ENCODE measurements around the gene DLD.
"Not testable (repeated sequence)": the region's sequence is repeated elsewhere in the genome, so short reads cannot be mapped to it uniquely, and the experiment has no call there.

The DLD gene

DNA sequence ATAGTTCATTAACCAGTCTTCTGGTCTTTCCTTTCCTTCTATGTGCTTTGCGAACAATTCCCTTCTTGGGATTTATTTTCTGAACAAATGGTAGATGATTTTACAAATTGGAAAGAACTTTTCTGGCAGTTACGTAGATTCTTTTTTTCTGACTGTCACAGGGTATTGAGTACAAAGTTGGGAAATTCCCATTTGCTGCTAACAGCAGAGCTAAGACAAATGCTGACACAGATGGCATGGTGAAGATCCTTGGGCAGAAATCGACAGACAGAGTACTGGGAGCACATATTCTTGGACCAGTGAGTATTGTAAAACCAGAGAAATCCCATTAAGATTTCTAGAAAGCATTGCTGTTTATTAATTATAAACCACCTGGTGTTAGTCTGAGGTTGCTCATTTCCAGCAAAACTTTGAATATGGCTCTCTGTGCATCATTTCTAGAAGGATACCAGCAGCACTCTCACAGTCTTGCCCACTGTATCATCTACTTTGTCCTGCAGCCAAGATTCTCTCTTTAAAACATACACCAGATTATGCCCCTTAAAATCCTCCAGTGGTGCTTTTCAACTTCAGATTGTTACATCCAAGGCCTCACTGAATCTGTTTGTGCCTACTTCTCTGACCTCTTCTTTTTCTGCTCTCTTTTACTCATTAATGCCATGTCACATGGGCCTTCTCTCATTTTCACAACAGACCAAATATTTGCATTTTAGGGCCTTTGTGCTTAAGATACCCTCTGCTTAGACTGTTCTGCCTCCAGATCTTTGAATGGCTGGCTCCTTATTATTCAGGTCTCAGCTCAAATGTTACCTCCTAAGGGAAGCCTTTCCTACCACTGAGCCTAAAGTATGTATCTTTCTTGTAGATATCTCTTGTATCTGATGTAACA lies 27.0 kb downstream of the DLD start:
- DNase-seq: no peak

DNA sequence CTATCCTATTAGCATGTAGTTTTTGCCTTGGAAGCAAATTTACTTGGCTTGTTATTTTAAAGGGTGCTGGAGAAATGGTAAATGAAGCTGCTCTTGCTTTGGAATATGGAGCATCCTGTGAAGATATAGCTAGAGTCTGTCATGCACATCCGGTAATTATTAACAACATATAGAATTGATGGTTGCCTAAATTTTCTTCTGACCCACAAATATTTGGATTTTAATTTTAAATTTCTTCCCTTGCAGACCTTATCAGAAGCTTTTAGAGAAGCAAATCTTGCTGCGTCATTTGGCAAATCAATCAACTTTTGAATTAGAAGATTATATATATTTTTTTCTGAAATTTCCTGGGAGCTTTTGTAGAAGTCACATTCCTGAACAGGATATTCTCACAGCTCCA lies 28.0 kb downstream of the DLD start:
- no peak for DNase-seq

DNA sequence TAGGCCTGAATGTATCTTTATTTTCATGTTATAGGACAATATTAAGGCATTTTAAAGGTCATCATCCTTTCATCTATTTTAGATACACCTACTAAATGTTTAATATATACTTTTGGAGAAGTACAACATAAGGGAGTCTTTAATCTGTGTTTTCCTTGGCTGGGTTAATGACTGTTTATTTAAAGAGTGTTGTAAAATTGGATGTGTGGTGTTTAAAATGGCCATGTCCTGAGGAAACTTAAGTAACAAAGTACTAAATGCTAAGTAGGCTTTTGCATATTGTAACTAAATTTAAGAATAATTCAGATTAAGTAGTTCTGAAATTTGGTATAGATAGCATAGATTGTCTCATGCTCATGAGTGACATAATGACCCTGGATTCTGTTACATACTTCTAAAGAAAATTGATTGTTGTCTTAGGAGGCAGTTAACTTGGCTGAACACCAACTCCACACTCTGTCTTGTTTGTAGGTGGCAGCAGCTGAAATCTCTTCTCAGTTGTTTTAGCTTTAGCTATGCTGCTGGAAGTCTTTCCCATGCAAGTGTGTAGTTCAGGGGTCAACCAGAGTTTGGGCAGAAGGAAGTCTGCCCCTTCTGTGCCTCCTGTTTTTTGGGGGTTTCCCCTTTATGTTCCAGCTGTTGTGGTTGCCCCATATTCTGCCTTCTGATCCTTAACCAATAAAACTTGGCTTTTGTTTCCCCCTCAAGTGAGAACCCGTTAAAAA lies 29.2 kb downstream of the DLD start:
- DNase-seq: no peak

DNA sequence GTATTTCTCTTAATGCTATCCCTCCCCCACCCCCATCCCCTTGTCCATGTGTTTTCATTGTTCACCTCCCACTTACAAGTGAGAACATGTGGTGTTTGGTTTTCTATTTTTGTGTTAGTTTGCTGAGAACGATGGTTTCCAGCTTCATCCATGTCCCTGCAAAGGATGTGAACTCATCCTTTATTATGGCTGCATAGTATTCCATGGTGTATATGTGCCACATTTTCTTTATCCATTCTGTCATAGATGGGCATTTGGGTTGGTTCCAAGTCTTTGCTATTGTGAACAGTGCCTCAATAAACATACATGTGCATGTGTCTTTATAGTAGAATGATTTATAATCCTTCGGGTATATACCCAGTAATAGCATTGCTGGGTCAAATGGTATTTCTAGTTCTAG lies 30.8 kb downstream of the DLD start:
- not testable (repeated sequence) for DNase-seq

DNA sequence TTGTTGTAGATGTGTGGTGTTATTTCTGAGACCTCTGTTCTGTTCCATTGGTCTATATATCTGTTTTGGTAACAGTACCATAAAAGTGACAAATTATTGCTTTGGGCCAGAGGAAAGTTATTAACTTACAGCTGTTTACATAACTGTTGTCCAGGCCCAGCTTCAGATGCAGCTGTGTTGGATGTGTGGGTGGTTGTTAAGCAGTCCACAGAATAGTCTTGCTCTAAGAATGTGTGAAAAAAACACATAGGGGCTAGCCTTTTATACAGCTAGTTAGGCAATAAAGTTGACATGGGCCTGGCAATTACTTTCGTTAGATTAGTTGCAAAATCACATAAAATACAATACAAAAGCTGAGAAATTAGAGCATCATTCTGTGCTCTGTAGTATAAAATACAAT lies 31.9 kb downstream of the DLD start:
- no peak for DNase-seq

DNA sequence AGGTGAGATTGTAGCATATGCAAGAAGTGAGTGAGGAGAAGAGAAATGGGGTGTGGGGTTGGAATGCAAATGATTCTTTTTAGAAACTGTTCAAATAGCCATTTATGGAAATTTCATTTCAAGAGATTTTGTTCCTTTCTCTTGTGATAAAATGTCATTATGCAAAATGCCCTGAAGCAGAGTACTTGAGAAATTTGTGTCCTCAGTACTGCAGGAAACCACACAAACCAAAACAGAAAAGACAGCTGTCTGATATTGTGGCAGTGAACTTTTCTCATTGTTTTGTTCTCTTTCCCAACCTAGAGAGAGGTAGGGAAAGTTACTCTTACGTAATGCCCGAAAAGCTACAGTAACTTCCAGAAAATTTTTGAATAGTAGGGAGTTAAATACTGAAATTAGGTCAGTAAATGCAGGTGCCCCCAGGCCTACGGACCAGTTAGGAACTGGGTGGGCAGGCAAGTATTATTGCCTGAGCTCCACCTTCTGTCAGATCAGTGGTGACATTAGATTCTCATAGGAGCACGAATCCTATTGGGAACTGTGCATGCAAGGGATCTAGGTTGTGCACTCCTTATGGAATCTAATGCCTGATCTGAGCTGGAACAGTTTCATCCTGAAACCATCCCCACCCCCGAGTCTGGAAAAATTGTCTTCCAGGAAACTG lies 34.0 kb downstream of the DLD start:
- DNase-seq: no peak

DNA sequence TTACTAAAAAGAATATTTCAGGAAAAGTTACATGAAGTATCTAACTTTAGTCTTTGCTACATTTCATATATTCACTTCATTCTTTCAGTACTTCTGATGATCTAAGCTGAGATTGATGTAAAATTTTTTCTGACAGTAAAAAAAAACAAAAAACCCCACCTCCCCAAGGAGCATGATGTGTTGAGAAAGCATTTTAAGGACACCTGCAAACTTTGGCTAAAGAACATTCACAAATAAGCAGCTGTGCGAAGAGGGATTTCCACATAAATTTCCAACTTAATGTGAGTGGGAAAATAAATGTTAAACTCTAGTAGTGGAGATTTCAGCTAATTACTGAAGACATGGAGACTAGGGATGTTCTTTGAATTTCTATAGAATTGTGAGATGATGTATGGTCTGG lies 35.5 kb downstream of the DLD start:
- no peak for DNase-seq

DNA sequence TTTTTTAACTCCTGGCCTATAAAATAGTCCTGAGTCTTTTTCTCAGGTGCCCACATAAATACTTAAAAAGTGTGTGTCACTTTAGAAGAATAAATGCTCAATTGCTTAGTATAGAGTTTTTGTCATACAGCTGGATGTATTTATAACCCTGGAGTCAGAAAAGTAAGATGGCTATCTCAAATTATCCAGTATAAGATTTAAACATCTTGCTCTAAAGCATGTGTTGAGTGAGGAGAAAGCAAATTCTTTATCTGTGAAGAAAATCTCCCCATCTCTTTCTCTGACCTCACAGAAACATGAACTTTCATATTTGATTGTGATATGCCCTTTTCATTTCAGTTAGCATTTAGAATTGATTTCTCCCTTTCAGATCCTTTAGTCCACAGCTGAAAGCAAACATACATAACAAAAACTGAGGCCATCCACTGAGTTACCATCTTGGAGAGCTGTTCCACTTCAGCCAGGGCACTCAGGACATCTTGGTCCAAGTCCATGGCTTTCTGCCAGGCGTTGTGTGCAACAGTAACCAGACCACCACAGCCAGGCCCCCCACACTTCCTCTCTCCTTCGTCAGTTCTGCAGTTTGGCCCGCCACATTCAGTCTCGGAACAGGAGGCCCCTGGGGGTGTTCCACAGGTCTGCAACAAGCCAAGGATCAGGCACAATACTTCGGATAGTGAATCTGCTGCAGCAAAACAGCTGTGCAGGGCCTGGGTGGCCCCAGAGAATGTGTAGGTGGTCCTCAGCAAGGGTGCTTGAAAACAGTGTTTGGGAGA lies 40.9 kb downstream of the DLD start:
- DNase-seq: no peak

DNA sequence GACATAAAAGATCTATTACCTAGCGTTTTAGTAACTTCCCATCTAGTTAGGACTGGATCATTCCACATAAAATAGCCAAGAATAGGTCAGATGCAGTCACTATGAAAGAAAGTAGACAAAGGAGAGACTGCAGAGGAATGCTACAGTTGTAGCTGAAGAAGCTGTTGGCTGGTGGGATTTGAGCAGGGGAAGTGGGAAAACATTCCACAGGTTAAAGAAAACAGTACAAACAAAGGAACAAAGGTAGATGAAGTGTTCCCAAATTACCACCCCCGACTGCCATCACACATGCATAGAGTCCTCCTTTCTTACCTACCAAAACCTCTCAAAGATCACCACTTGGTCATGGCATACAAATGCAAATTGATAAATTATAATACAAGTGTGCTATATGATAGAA lies 41.8 kb downstream of the DLD start:
- DNase-seq: no peak

DNA sequence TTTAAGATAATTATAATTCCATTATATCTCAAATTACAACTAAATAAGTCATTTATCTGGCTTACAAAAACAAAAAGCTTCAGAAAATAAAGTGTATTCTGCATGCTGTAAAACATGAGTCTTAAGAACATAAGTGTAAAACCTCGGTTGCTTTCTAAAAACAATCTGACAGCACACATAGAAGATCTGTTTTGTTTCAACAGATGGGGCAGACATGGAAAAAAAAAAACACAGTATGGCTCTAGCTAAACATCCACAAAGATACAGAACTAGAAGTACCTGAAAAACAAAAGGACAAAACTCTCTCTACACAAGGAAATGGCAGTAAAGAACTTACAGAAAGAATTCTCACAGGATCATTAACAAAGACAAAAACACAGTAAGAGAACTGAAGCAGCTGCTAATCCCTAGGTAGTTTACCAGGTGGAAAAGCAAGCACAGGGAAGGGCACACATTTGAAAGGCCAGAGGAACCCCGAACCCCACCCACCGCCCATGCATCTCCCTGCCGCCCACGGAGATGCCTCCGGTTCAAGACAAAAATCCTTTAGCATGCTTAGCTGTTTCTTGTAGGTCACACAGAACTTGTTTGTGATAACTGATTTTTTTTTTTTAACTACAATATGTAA lies 42.5 kb downstream of the DLD start:
- DNase-seq: no peak

DNA sequence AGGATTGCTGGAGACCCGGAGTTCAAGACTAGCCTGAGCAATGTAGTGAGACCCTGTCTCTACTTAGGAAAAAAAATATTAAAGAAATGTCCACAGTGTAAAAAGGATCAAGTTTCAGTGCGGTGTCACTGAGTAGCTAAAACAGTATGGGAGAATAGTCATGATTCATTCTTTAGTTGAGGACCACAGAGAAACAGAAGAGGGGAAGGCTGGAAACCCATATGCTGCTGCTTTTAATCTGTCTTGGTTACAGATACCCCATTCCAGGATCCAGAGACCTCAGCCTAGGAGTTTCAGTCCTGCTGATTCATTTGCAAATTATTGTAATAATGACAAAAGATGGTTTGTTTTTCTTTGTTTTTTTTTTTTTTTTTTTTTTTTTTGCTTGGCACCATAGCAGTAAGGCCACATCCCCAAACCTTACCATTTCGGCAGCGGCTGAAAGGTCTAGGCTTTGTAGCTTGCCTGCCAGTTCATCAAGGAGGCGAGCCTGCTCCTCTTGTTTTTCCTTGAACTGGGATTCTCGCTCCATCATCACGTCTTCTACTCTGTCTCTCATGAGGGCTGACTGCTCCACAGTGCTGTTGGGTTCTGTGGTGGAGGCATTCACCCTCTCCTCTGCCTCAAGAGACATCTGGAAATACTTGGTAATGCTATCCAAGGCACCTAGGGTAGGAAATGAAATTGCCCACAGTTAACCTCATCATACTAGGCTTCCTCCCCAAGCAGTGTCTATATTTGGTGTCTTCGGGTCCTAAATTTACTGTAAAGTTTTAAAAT lies 44.2 kb downstream of the DLD start:
- DNase-seq: no peak

DNA sequence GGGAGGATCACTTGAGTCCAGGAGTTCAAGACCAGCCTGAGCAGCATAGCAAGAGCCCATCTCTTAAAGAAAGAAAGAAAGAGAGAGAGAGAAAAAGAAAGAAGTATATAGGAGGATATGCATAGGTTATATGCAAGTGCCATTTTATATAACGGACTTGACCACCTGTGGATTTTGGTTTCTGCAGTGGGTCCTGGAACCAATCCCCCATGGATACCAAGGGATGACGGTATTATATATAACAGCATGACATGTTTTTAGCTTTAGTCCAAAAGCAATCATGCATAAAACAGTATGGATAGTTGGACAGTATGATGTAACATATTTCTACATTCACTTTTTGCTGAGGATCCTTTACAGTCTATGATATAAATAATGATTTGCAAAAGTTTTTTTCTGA lies 45.3 kb downstream of the DLD start:
- no peak for DNase-seq

DNA sequence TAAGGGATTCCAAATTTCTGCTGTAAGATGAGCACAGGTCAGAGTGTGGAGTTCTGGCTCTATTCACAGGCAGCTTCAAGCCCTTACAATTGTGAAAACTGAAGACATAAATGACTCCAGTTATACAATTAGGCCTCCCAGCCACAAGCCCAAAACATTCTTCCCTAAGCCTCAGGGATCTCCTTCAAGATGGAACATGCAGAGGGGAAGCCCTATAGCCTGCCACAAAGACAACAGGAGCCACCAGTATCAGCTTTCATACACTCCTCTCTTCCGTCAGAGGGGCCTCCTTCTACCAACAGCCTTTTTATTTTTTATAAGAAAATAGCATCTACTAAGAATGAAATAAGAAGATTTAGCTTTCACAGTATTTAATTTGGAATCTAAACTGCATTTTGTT lies 46.5 kb downstream of the DLD start:
- no peak for DNase-seq

DNA sequence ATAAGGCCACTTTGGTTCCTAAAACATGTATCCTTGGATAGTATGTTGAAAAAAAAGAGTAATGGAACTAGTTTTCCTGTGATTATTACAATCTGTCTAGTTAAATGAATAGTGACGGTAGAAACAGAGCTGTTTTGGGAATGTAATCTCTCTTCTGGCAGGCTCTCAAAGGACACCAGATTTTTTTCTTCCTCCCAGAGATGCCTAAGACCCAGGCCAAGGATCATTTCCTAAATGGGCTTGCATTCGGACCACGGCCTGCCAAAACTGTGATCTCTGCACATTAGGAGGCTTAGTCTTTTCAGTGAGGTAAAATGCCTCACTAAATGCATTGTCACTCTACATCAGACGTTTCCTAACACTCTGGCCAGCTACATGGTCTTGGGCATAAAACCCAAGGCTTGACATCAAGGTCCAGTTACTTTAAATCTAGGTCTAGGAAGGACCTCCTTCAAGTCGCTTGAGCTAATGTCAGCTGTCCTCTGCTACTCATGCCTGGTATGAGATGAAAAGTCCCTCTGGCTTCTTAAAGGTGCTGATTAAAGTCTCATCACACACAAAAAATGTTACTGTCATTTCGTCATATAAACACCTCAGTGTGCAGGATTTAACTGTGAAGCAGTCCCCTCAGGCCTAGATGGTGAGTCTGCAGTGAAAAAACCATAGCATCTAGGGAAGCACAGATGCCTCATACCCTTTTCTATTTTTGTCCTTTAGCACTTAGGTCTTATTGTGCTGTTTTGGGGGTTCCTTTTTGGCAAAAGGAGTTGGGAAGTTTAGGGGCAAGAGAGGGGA lies 47.7 kb downstream of the DLD start:
- DNase-seq: no peak

DNA sequence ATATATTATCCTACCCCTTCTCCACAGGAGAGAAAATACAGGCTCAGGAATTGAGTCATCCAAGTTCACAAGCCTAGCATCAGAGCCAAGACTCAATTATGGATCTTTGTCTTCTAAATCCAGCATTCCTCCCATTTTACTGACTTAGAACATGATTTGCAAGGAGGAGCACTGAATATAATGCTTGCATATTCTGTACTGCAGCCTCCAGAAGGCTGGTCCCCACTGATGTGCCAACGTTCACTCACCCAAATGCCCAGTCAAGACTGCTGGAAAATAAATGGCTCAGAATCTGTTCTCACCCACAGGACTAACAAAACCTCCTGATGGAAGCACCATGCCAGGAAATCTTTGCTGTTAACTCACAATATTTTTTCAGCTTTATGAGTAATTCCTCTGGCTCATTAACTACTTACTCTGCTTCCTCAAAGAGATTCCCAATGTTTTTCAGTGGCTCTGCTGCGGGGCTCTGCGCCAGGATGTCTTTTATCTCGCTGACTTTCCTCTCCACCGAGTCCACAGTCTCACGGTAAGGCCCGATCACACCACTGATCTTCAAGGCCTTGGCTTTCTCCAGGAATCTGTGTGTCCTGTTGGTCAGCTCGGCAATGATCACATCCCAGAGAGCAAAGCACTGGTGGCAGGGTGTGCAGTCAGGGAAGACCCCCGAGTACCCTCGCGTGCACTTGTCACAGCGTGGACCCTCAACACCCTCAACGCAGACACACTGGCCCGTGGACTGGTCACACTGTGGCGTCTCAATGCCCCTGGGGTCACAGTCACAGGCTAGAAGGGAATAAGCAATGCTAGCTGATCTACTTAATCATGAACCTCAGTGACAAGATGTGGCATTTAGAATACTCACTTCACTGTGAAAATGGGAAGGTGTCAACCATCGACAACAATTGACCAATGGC lies 48.8 kb downstream of the DLD start:
- DNase-seq: no peak

DNA sequence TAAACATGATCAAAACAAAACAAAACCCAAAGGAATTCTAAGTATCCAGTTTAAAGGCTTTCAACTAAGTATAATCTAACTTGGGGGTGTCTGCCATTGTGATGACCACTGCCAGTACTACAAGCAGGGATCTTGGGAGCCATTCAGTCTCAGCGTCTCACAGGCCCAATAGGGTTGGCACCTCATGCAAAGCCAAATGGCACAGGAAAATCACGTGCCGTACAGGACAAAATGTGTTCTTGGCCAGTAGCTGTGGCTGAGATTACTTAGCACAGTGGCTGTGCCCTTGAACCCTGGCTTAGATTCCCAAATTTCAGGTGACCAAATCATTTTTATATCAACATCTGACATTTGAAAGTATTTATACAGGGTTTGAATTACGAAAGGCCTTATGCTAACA lies 50.0 kb downstream of the DLD start:
- no peak for DNase-seq

DNA sequence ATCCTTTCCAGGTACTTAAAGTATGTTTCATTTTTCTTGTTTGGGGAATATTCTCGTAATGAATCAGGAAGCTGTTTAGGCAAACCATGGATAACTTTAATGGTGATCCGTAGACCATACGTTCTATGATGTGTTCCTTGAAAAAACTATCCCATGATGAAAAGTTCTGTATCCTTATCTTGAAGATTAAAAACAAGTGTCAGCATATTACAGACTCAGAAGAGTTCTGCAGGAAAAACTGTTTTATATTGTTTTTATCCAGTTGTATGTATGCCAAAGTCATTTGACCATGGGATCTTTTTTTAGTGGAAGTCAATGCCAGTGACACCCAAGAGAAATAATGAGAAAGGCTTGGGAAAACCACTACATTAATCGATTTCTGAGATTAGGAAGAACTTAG lies 52.0 kb downstream of the DLD start:
- no peak for DNase-seq

DNA sequence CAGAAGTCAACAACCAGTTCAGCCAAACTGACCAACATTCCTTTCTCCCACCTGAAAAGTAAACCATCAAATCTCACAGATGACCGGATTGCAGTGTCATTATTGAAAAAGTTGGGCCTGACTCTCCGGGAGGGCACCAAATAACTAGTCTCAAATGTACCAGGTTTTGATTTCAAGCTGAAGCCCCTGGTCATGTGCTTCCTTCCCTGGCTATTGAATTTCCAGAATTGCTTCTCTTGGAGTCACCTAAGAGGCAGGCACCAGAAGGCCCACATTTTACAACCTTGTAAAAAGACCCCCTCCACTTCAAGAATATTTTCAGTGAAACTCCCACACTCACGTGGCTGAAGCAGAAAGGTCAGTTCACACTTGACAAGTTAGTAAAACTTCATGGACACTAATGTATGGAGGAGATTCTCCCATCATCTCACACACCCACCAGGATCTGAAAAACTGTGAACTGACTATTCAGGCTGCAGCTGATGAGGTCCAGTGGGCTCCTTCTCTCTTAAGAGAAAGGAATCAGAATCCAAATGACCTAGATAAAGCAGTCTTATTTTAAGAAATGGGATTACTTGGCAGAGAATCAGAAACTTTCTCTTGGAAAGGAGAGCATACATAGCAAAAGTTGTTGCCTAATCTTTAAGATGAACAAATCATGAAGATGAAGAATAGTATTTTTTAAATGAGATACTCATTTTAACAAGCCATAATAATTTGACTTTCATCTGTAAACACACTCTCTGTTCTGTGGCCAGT lies 53.6 kb downstream of the DLD start:
- DNase-seq: no peak

DNA sequence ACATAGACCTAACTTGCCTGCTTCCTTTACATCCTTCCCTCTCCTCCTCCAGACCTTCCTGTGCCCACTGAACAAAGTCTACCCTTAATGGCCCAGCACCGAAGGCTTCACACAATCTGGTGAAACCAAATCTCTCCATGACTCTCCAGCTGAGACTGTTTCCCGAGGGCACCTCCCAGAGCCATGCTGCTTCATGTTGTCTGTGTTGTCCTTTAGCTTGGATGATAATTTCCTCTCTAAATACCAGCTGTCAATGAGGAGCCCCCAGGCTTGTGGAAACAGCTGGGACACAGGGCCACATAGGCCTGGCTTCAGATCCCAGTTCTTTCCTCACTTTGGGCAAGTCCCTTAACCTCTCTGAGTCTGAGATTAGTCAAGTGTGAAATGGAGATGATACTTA lies 54.3 kb downstream of the DLD start:
- DNase-seq: no peak
